GM19372 (cell line): ENCODE measurements around the gene CDK4.
"Not testable (repeated sequence)": the region's sequence is repeated elsewhere in the genome, so short reads cannot be mapped to it uniquely, and the experiment has no call there.

Experiments
- ATAC-seq: cut with Tn5 transposase; IDR thresholded peaks from one replicate; pipeline ENCODE4 v1.9.1; 2021; ENCODE audit warnings: mild to moderate bottlenecking, low read depth, moderate library complexity; ENCODE audit not compliant: unreplicated experiment

CDK4 gene

DNA sequence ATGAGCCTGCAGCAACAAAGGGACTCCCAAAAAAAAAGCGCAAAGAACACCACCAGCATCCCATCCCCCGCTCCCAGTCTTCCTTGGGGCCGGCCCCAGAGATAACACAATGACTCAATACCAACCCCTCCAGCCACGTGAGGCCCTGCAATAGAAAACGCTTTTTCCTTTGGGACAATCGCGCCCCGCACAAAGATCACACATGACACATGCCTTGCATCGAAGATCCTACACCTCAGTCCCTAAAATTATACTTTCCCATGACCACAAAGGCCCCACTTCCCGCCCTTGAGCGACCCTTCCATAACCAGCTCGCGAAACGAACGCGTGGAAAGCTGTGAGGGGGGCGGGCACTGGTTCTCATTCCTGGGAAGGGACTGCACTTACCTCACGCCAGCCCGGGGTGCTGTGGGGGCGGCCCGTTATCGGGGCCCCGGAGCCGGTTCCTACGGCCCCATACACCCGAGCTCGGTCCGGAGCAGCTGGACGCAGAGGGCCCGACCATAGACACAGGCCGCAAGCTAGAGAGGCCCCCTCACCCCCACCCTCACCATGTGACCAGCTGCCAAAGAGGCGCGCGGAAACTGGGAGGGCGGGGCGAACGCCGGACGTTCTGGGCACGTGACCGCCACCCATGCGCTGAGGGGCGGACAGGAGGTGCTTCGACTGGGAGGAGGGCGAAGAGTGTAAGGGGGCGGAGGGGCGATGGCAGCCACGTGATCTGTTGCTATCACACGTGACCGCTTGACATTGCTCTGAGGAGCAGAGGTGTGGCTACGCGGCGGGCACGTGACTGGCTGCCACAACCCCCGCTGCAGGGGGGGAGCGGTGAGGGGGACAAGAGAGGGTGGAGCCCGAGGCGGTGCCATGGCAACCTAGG, at the start of gene CDK4:
Gene CDK4, minus strand, starts transcription at position 523 of the 880 bp plus-strand sequence. CDS start 593 bp downstream, outside the sequence.
- peak; percentile 61 for ATAC-seq

DNA sequence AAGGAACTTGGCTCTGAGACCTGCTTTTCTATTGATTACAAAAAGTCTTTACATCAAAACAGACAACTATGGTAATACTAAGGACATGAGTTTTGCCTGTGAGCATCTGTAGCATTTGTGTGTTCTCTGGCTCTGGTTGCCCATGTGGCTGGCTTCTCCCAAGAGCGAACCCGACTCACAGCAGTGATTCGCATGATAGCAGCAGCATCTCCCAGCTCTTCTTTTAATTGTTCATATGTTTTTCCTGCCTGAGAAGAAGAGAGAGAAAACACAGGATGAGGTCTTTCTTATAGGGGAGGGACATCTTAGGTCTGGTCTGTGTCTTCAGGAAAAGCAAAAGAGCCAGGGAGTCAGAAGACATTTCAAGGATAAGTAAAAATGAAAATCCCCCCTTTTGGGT, 48.9 kb upstream of the CDK4 start:
- no peak for ATAC-seq

DNA sequence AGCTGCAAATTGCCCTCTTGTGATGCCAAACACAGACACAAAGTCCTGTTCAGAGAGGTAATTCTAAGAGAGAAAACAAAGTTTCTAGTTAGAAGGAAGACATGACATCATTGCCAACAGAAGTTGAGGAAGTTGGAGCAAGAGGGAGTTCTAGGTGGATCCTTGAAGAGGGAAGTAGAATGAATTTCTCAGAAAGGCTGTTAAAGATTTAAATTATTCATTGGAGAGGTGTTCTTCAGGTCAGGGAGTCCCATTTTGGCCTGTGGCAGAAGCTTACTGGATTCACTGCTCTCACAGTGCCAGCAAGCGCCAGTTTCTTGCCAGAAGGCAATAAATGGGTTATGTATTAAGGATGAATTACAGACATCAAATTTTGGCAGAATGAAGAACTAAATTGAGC, 45.8 kb upstream of the CDK4 start:
- ATAC-seq = no peak

DNA sequence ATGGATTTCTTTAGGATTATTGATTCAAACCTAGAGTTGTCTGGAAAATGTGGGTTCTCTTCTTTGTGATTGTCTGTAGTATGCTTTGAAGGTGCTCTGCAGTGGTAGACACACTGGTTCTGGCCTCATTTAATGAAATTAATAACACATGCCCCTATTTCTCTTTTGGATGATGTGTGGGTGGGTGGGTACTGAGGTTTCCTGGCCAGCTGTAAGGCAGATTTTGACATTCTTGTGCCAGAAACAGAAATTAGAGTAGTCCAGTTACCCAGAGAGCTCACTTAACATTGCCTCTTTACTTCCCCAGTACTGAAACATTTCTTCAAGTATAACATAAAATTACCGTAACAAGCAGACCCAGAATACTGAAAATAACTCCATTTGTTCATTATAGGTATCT, 44.9 kb upstream of the CDK4 start:
- no peak for ATAC-seq

DNA sequence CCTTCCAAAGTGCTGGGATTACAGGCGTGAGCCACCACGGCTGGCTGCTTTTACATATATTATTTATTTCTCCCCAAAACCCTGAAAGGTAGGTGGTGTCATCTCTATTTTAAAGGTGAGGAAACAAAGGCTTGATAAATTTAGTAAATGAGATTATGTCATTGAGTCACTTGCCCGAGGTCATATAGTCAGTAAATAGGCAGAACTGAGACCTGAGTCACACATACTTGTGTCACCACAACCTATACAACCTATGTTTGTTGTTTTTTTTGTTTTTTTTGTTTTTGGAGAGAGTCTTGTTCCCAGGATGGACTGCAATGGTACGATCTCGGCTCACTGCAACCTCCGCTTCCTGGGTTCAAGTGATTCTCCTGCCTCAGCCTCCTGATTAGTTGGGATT, 43.2 kb upstream of the CDK4 start:
- ATAC-seq = no peak

DNA sequence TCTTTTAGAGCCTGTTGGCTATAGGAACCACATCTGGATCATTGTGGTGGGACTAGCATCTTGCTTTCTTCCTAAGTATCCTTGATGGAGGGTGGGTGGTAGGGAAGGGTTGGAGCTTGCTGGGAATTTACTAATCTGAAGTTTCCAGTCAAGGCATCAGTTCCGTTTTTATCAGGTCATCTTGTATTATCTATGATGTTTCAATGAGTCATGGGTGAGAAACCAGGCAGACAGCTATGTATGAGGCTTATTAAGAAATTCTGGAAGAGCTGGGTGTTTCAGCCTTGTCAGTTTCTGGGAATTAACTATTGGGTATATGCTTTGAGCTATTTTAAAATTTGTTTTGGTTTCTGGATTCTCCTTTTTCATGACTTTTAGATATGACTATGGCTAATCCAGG, 41.8 kb upstream of the CDK4 start:
- ATAC-seq = no peak

DNA sequence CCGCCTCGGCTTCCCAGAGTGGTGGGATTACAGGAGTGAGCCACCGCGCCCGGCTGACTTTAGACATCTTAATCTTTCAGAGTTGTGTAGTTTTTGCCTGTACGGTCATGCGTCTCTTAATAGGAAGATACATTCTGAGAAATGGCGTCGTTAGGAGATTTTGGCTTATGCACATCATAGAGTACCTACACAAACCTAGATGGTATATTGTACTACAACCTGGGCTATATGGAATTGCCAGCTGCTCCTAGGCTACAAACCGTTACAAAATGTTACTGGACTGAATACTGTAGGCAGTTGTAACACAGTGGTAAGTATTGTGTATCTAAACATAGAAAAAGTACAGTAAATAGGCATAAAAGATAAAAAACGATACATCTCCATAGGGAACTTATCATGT, 31.8 kb upstream of the CDK4 start:
- no peak for ATAC-seq

DNA sequence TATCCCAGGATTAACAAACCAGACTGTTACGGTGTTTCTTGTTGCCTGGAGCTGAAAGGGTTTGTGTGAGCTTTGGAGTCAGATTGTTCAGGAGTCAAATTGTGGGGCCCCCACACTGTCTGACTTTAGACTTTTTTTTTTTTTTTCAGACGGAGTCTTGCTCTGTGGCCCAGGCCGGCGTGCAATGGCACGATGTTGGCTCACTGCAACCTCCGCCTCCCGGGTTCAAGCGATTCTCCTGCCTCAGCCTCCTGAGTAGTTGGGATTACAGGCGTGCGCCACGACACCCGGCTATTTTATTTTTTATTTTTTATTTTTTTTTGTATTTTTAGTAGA, 31.3 kb upstream of the CDK4 start:
- ATAC-seq = no peak

DNA sequence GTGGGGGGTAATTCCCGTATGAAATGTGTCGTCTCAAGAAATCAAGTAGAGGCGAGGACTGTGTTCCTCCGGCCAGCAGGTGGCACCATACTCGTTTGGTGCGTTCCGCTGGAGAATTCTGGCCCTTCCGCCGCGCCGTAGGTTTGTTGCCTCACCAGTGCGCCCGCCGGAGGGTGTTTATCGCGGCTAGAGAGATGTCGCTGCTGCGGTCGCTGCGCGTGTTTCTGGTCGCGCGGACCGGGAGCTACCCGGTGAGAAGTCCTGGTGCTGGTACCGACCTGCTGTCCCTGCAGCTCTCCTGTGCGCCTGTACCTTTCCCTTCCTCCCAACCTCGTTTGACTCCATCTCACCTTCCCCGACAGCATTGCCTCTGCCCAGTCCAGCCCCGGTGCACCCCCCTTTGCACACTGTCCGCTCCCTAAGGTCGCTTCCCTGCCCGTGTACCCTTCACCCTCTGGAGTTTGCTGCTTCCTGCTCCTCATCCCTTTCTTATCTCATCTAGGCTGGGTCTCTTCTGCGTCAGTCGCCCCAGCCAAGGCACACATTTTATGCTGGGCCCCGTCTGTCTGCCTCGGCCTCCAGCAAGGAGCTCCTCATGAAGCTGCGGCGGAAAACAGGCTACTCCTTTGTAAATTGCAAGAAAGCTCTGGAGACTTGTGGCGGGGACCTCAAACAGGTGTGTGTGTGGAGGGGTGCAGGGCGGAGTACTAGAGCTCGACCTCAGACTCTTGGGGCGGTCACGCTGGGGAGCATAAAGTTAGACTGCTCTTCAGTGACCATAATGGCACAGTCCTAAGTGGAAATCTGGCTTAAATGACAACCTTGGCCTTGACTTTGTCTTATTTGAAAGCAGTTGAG, 30.7 kb upstream of the CDK4 start, which contains the start of gene TSFM:
Gene TSFM, plus strand, starts transcription at position 180 of the 858 bp plus-strand sequence. Its CDS starts 15 bp downstream, at position 195.
- peak; percentile 89 for ATAC-seq

DNA sequence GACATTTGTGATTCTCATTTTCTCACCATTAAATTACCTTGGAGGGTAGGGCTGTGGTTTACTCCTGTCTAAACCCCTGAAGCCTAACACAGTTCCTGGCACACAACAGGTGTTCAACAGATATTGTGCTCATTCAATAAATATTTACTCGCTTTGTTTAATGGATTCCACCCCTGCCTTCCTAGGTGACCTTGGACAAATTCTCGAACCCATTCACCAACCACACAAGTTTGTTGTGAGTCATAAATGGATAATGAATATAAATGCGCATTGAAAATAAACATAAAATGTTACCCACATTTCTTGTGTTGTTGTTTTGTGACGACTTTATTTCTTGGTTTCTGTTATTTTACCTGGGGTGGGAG, 30.1 kb upstream of the CDK4 start:
- ATAC-seq = no peak

DNA sequence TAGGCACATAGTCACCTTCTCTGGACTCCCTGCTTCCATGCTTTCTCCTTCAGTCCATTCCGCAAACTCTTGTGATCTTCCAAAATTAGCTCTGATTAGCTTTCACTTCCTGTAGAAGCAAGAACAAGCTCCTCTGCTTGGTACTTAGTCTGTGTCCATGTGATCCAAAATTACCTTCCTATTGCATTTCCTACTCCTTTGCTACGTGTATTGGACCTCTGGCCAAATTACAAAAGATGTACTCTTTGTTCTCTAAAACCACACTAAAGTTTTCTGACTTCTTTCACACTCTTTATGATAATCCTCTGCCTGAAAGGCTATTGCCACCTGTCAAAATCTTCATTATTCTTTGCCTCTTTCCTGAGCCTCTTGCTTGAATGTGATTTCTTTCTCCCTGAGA, 29.7 kb upstream of the CDK4 start:
- no peak for ATAC-seq

DNA sequence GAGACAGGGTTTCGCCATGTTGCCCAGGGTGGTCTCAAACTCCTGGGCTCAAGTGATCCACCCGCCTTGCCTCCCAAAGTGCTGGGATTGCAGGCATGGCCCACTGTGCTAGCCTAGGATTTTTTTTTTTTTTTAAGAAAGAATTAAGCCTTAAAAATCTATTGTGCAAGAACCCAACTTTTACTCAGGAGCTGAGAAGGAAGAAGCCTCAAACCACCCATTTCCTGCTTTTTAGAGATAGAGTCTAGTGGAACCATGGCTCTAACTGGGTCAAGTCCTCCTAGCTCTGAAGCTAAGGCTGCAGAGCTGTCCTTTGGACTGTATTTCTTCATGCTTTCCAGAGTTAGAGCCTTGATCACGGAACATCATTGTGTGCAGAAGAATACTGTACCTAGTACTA, 29.1 kb upstream of the CDK4 start:
- no peak for ATAC-seq

DNA sequence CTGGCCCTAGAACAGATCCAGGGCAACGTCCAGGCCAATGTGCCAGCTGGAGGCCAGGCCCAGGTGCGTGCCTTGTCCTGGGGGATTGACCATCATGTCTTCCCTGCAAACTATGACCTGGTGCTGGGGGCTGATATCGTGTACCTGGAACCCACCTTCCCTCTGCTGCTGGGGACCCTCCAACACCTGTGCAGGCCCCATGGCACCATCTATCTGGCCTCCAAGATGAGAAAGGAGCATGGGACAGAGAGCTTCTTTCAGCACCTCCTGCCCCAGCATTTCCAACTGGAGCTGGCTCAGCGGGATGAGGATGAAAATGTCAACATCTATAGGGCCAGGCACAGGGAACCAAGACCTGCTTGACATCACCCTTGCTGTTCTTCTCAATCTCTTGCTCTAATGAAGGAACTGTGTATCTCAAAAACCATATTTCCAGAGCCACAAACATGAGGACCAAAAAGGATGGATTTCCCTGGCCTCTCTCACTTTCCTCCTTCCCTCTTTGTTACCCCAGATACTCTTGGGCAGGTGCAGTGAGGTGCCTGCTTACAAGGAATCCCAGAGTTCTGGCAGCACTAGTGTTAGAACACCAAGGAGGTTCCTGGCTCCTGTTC, 28.3 kb upstream of the CDK4 start:
- ATAC-seq = no peak

DNA sequence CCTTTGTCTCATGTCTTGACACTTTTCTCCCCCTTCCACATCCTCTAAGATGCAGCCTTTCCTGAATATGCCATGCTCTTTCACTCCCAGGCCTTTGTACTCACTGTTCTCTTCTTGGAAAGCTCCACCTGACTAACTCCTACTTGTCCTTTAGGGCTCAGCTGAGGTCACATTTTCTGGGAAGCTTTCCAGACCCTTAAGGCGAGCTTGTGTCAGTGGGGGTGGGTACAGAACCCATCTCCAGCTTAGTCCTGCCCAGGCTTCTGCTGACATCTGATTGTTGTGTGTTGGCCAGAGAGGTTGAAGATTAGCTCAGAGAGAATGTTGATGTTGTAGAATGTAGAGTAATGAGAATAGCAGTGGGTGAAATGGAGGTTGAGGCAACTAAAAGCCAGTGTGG, 27.6 kb upstream of the CDK4 start:
- ATAC-seq = no peak

DNA sequence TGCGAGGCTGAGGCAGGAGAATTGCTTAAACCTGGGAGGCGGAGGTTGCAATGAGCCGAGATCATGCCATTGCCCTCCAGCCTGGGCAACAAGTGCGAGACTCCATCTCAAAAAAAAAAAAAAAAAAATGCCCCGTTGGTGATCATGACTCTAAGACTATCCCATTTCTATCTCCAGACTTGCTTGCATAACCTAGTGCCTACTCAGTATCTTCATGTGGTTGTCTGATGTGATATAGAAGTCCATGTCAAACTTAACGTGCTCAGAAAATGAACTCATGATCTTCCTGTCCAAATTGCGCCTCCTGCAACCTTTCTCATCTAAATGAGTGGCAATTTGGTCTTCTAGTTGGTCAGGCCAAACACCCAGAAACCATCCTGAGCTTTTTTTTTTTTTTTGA, 25.8 kb upstream of the CDK4 start:
- ATAC-seq = no peak

DNA sequence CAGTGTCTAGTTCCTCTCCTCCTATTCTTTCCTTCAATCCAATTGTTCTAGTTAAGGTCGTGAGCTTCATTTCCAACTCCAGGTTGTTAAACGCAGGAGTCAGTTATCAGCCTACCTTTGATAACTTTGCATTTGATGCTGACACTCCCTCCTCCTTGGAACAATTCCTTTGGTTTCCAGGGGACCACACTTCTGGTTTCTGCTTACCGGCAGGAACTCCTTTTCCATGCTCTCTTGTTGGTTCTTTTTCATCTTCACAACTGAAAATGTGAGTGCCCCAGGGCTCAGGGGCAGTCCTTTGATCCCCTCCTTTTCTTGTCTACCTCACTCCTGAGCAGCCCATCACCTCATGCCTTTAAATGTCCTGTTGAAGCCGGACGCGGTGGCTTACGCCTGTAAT, 25.3 kb upstream of the CDK4 start:
- no peak for ATAC-seq

DNA sequence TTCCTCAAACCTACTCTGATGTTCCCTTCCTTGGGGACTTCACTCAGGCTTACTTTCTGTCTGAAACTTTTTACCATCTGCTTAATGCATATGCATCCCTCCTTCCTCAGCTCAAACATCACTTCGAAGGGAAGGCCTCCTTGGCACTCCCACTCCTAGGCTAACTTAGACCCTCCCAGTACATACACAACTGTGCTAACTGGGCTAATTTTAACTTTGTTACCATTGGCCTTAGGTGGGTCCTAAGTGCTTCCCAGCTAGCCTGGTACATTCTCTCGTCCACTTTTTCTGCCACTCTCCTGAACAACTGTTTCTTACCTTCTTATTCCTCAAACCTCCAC, 24.1 kb upstream of the CDK4 start:
- ATAC-seq = no peak

DNA sequence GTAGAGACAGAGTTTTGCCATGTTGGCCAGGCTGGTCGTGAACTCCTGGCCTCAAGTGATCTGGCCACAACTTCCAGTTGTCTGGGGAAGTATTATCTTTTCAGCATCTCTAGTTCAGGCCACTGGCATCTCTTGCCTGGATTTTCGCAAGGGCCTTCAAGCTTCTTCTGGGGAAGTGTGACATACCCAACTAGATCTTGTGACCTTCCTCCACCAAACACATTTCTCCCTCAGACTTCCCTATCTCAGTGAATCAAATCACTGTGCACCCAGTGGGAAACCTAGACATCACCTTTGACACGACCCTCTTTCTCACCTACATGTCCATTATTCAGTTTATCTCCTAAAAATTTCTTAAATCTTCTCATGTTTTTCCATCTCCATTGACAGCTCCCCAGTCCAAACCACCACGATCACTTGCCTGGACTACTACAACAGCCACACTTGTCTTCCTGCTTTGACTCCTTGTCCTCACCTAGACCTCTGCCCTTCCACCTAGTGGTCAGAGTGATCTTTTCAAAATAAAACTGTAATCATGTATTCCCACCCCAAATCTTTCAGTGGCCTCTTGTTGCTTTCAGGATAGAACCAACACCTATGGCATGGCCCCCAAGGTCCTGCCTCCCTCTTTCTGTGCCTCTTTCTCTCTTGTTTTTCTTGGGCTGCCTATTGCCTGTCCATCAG, 23.6 kb upstream of the CDK4 start:
- no peak for ATAC-seq

DNA sequence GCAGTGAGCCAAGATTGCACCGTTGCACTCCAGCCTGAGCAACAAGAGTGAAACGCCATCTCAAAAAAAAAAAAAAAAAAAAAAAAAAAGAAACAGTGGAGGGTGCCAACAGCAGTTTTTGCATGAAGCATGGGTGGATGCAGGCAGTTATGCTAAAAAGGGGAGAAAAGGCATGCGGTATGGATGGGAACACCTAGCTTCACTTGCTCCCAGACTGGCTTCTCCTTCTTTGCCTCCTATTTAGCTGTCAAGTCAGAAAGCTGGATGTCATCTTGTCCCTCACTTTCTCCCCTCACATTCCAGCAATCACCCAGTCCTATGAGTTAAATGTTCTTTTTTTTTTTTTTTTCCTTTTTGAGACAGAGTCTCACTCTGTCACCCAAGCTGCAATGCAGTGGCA, 22.9 kb upstream of the CDK4 start:
- no peak for ATAC-seq

DNA sequence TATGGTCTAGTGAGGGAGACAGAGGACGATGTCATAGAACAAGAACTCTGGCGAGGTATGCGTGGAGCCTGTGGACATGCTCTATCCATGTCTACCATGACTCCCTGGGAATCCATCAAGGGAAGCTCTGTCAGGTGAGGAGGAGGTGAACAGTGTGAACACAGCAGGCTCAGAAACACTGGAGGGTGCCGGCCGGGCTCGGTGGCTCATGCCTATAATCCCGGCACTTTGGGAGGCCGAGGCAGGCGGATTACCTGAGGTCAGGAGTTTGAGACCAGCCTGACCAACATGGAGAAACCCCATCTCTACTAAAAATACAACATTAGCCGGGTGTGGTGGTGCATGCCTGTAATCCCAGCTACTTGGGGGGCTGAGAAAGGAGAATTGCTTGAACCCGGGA, 22.5 kb upstream of the CDK4 start:
- not testable (repeated sequence) for ATAC-seq
